ENCODE measurements around the gene PPP2R2B.

GRCh38 chr5:146695646-146696045 is 182.9 kb downstream of the PPP2R2B start:
- no peak for TF ChIP-seq POLR2A (IDR thresholded peaks at IDR 0.05; ENCODE audit: low read length)
- TF ChIP-seq, protein P1, sequence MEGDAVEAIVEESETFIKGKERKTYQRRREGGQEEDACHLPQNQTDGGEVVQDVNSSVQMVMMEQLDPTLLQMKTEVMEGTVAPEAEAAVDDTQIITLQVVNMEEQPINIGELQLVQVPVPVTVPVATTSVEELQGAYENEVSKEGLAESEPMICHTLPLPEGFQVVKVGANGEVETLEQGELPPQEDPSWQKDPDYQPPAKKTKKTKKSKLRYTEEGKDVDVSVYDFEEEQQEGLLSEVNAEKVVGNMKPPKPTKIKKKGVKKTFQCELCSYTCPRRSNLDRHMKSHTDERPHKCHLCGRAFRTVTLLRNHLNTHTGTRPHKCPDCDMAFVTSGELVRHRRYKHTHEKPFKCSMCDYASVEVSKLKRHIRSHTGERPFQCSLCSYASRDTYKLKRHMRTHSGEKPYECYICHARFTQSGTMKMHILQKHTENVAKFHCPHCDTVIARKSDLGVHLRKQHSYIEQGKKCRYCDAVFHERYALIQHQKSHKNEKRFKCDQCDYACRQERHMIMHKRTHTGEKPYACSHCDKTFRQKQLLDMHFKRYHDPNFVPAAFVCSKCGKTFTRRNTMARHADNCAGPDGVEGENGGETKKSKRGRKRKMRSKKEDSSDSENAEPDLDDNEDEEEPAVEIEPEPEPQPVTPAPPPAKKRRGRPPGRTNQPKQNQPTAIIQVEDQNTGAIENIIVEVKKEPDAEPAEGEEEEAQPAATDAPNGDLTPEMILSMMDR (IDR thresholded peaks at IDR 0.05): no peak
- TF ChIP-seq SMC3 (IDR thresholded peaks at IDR 0.05): no peak
- no peak for TF ChIP-seq MAFK (IDR thresholded peaks at IDR 0.05; ENCODE audit: partially characterized antibody)
- TF ChIP-seq KDM1A (IDR thresholded peaks at IDR 0.05; ENCODE audit: low read depth): no peak
- TF ChIP-seq USF2 (IDR thresholded peaks at IDR 0.05): no peak
- no peak for TF ChIP-seq RFX5 (IDR thresholded peaks at IDR 0.05)
